Smooth muscle cell (in vitro differentiated cells): Measurements from ENCODE around the gene APEH. TPM values are rescaled to one million over a fixed set of nuclear protein-coding genes. Genes with fewer than 3 reads are reported as not detected.

ENCODE experiments used
- DNase-seq: peaks from one replicate; lab custom pipeline; 2025; ENCODE audit not compliant: unreplicated experiment; lab: John Stamatoyannopoulos, UW
- H2AFZ ChIP-seq: fragments of 200-600 bp; sonication (generic); 2 replicates; pipeline ENCODE4 v1.6.0; 2016; ENCODE audit warnings: antibody characterized with exemption, low read depth, mild to moderate bottlenecking
- H3F3A ChIP-seq: fragments of 200-600 bp; sonication (generic); 2 replicates; pipeline ENCODE4 v1.6.0; 2017; ENCODE audit warnings: antibody characterized with exemption, low read depth
- H3K27ac ChIP-seq: fragments of 200-600 bp; sonication (generic); 2 replicates; pipeline ENCODE4 v1.5.1; 2016; ENCODE audit warnings: low read depth, mild to moderate bottlenecking
- H3K27me3 ChIP-seq: fragments of 200-600 bp; sonication (generic); 2 replicates; pipeline ENCODE4 v1.6.1; 2016; ENCODE audit warnings: low read depth, mild to moderate bottlenecking
- H3K36me3 ChIP-seq: fragments of 200-600 bp; sonication (generic); 2 replicates; pipeline ENCODE4 v1.5.1; 2016; ENCODE audit warnings: low read depth
- H3K4me1 ChIP-seq: fragments of 200-600 bp; sonication (generic); 2 replicates; pipeline ENCODE4 v1.5.1; 2016; ENCODE audit warnings: low read depth
- H3K4me2 ChIP-seq: fragments of 200-600 bp; sonication (generic); 2 replicates; pipeline ENCODE4 v1.6.0; 2016; ENCODE audit warnings: mild to moderate bottlenecking
- H3K4me3 ChIP-seq: fragments of 200-600 bp; sonication (generic); 2 replicates; pipeline ENCODE4 v1.5.1; 2016; ENCODE audit warnings: mild to moderate bottlenecking
- H3K79me2 ChIP-seq: fragments of 200-600 bp; sonication (generic); 2 replicates; pipeline ENCODE4 v1.6.0; 2016; ENCODE audit warnings: low read depth, mild to moderate bottlenecking
- H3K9ac ChIP-seq: fragments of 200-600 bp; sonication (generic); 2 replicates; pipeline ENCODE4 v1.6.0; 2016; ENCODE audit warnings: low read depth
- H3K9me3 ChIP-seq: fragments of 200-600 bp; sonication (generic); replicated peaks from 2 replicates; pipeline ENCODE4 v1.5.1; 2016; ENCODE audit warnings: low read depth
- H4K20me1 ChIP-seq: fragments of 200-600 bp; sonication (generic); 2 replicates; pipeline ENCODE4 v1.6.0; 2016; ENCODE audit warnings: low read depth
- WGBS: methylation state at CpG from one replicate; pipeline ENCODE4 v1.1.7; 2016; ENCODE audit warnings: low lambda C conversion rate; 5-methylcytosine and 5-hydroxymethylcytosine counted together
- polyA plus RNA-seq: library from polyadenylated mRNA; unstranded; fragments of >200 nt; fragmentation: Nextera tagmentation; extraction: Ambion mirVana; gene quantifications from 2 replicates; pipeline ENCODE4 v1.2.1, GENCODE V29; 2016
- total RNA-seq: library from RNA; depleted of rRNA; stranded (reverse); fragments of >200 nt; gene quantifications from 2 replicates; pipeline ENCODE4 v1.2.3, GENCODE V29; 2014
- TF ChIP-seq, protein P1 (sequence below): fragments of 200-600 bp; sonication (generic); IDR thresholded peaks from 2 replicates; pipeline ENCODE4 v1.5.1; 2017; ENCODE audit warnings: borderline replicate concordance, mild to moderate bottlenecking, antibody characterized with exemption; ENCODE audit not compliant: insufficient read depth, poor library complexity, severe bottlenecking

Gene APEH
- total and polyA plus RNA-seq, 2 experiments from 2014 or later = 69.4 to 91.7 TPM

DNA sequence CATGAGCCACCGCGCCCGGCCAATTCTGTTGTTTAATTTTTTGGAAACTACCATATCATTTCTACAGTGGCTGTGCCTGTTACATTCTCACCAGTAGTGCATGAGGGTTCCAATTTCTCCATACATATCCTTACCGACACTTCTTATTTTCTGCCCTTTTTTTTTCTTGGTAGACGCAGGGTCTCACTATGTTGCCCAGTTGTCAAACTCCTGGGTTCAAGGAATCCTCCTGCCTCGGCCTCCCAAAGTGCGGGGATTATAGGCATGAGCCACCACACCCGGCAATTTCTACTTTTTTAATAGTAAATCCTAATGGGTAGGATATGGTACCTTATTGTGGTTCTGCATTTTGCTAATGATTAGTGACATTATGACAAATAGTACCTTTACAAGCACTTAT lies 35.7 kb downstream of the APEH start:
- no peak overlapping the region for H2AFZ ChIP-seq
- H3K27me3 ChIP-seq = no peaks in the 10 kb centered on the region
- no peaks in the 10 kb centered on the region for H3K4me1 ChIP-seq
- H3K27ac ChIP-seq = no peak overlapping the region
- WGBS = 98% methylated on average over 8 of the region's 8 CpGs
- H3K36me3 ChIP-seq = no peaks in the 10 kb centered on the region
- DNase-seq = no peak
- no peak overlapping the region for H3K4me3 ChIP-seq
- H3K4me2 ChIP-seq = no peak overlapping the region
- H3F3A ChIP-seq = no peaks in the 10 kb centered on the region
- no peak overlapping the region for H3K9ac ChIP-seq
- H3K9me3 ChIP-seq = no peaks in the 10 kb centered on the region
- no peaks in the 10 kb centered on the region for H4K20me1 ChIP-seq
- no peaks in the 10 kb centered on the region for H3K79me2 ChIP-seq
- TF ChIP-seq, protein P1, sequence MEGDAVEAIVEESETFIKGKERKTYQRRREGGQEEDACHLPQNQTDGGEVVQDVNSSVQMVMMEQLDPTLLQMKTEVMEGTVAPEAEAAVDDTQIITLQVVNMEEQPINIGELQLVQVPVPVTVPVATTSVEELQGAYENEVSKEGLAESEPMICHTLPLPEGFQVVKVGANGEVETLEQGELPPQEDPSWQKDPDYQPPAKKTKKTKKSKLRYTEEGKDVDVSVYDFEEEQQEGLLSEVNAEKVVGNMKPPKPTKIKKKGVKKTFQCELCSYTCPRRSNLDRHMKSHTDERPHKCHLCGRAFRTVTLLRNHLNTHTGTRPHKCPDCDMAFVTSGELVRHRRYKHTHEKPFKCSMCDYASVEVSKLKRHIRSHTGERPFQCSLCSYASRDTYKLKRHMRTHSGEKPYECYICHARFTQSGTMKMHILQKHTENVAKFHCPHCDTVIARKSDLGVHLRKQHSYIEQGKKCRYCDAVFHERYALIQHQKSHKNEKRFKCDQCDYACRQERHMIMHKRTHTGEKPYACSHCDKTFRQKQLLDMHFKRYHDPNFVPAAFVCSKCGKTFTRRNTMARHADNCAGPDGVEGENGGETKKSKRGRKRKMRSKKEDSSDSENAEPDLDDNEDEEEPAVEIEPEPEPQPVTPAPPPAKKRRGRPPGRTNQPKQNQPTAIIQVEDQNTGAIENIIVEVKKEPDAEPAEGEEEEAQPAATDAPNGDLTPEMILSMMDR = no peak

DNA sequence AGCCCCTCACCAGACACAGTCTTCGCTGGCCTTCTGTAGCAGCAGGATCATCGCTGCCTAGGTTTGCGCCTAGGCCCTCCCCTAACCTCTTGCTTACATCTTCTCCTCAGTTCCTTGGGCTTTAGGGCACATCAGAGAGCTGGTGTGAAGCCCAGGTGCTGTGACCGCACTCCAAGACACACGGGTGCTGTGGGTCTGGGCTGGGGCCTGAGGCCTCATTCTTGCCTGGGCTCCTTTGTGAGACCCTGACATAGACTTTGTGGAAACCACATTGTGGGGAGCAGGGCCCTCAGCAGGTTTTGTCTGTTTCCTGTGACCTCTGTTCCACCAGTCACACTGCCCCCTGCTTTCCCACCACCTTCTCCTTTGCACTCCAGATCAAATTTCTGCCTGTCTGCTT lies 37.3 kb downstream of the APEH start:
- no peak overlapping the region for H3K9ac ChIP-seq
- no peak for DNase-seq
- TF ChIP-seq, protein P1 = no peak
- no peaks in the 10 kb centered on the region for H4K20me1 ChIP-seq
- no peaks in the 10 kb centered on the region for H3K9me3 ChIP-seq
- H3K27ac ChIP-seq = no peak overlapping the region
- no peaks in the 10 kb centered on the region for H3K79me2 ChIP-seq
- H3K4me1 ChIP-seq = no peaks in the 10 kb centered on the region
- no peaks in the 10 kb centered on the region for H3K27me3 ChIP-seq
- H3K36me3 ChIP-seq = no peaks in the 10 kb centered on the region
- H3F3A ChIP-seq = no peaks in the 10 kb centered on the region
- no peak overlapping the region for H2AFZ ChIP-seq
- no peak overlapping the region for H3K4me2 ChIP-seq
- H3K4me3 ChIP-seq = no peak overlapping the region
- 98% methylated on average over 5 of the region's 5 CpGs for WGBS

DNA sequence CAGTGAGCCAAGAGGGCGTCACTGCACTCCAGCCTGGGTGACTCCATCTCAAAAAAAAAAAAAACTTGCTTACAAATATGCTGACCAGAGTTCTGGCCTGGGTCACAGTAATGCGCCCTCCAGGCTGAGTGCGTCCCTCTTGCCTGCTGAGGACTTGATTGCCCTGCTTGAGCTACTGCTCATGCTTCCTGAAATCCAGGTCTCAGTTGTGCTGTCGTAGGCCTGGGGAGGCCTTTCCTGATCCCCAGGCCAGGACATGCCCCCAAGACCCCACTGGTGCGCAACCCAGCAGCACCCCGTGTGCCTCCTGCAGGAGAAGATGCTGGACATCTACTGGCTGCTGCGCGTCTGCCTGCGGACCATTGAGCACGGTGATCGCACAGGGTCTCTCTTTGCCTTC lies 38.0 kb downstream of the APEH start:
- Histone ChIP-seq H3K9ac (no peak overlapping the region), H2AFZ (no peak overlapping the region), H3K79me2 (no peaks in the 10 kb centered on the region), H3K4me2 (no peak overlapping the region), H3K27me3 (no peaks in the 10 kb centered on the region), H3F3A (no peaks in the 10 kb centered on the region), H3K9me3 (no peaks in the 10 kb centered on the region), H3K4me3 (no peak overlapping the region), H3K36me3 (no peaks in the 10 kb centered on the region), H3K27ac (no peak overlapping the region), H4K20me1 (no peaks in the 10 kb centered on the region), H3K4me1 (no peaks in the 10 kb centered on the region)
- WGBS = 95% methylated on average over 11 of the region's 11 CpGs
- TF ChIP-seq, protein P1 = no peak
- DNase-seq = no peak

DNA sequence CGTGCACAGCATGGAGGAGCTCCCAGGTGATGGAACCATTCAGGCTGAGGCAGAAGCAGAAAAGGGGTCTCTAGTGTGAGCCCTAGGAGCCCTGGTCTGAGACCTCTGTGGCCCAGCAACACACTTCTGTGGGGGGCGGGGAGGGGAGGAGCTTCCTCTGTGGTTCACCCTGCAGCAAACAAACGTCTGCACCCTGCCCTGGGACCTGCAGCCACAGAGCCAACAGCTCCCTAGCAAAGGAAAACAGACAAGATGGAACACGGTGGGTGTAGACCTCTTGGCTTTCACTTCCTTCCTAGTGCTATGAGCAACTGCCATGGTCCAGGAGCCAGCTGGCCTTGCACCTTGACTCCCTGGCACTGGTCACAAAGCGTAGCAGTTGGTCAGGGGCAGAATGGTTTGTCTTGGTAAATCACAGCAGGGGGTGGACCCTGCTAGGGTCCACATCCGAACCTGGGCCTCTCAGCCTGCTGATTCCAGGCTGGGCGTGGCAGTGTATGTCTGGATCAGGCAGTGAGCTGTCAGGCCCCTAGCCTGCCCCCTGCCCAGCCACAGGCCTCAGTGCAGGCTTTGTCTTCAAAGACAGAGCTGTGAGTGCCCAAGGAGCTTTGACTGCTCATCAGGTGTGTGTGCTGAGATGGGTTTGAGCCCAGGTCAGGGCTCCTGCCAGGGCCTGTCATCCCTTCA lies 38.6 kb downstream of the APEH start:
- no peaks in the 10 kb centered on the region for H3K36me3 ChIP-seq
- H2AFZ ChIP-seq = no peak overlapping the region
- TF ChIP-seq, protein P1 = no peak
- no peak overlapping the region for H3K4me3 ChIP-seq
- no peaks in the 10 kb centered on the region for H3K9me3 ChIP-seq
- no peaks in the 10 kb centered on the region for H3K79me2 ChIP-seq
- no peaks in the 10 kb centered on the region for H3K4me1 ChIP-seq
- H3F3A ChIP-seq = no peaks in the 10 kb centered on the region
- no peaks in the 10 kb centered on the region for H3K27me3 ChIP-seq
- H3K4me2 ChIP-seq = no peak overlapping the region
- H3K9ac ChIP-seq = no peak overlapping the region
- H3K27ac ChIP-seq = no peak overlapping the region
- H4K20me1 ChIP-seq = no peaks in the 10 kb centered on the region
- DNase-seq = no peak
- 84% methylated on average over 7 of the region's 7 CpGs for whole genome bisulfite sequencing
